Esophagus squamous epithelium (tissue), 4 donors: ENCODE results near the gene NFIL3.

Source experiments
- CTCF ChIP-seq, 6 experiments: fragments of 450-650 bp in 4 of 6; fragments of 200-600 bp in 2 of 6; sonication (generic) in 2 of 6; IDR thresholded peaks; one replicate each; pipeline ENCODE4 v1.5.1; 2016 to 2019; ENCODE audit warnings: antibody characterized with exemption in 6 of 6, mild to moderate bottlenecking in 4 of 6, moderate library complexity in 4 of 6
- POLR2A ChIP-seq, 4 donors: fragments of 450-650 bp; IDR thresholded peaks; one replicate each; pipeline ENCODE4 v1.6.1; 2017; ENCODE audit warnings: antibody characterized with exemption in 4 of 4, mild to moderate bottlenecking in 4 of 4, moderate library complexity in 3 of 4

GRCh38 chr9:91403665-91404543, 19.7 kb downstream of the NFIL3 start:
- TF ChIP-seq CTCF (IDR thresholded peaks at IDR 0.05) (no peak), POLR2A (IDR thresholded peaks at IDR 0.05) (no peak)
